ENCODE results near the gene SERPINB2. TPM values are rescaled to one million over a fixed set of nuclear protein-coding genes. Genes with fewer than 3 reads are reported as not detected.
A peak's percentile ranks its signal among the peaks of the same experiment; 100 is the strongest.
"Not testable (repeated sequence)": the region's sequence is repeated elsewhere in the genome, so short reads cannot be mapped to it uniquely, and the experiment has no call there.

The SERPINB2 gene
- total RNA-seq, 1 experiment from 2014 or later, result 0.82 TPM

DNA sequence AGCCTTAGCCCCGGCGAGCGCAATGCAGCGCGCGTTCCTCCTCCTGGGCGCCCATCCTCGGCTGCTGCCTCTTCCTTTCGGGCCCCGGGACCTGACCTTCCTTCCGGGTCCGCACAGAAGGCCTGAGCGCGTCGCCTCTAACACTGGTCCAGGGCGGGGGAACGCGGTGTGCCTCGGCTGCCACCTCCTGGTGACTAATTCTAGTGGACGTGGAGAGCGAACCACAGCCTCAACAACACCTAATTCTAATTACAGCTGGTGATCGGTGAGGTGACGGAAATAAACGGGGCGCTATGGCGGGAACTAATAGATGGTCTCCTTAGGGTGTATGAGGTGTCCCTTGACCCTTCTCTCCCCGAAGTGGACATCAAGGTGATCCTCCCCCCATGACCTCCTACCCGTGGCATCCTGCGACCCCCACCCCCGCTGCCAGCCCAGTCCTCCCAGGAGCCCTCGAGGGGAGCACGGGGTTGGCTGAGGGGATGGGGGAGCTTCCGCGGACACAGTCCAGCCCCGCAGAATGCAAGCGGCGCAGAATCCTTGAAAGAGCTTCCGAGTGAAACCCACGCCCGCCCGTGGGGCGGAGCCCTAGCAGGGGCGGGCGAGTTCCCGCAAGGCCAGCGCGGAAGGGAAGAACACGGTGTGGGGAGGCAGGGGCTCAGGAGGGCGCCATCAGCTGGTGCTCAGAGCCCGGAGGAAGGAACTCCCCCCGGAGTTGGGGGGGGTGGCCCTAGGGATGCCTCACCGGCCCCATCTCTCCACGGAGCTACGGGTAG, 48.8 kb downstream of the SERPINB2 start:
- CTCF ChIA-PET, result interaction anchor here (0.6 to 6.1 kb wide), 67 partner anchors 8 to 1807 kb away, joined by 3 to 65 read pairs (median 5); partner anchors contain the start of genes SERPINB12, SERPINB2 and SERPINB7
- Mint-ChIP-seq H3K36me3 (ENCODE audit: insufficient read depth, unreplicated experiment) (no peaks in the 10 kb centered on the region), H3K4me1 (ENCODE audit: insufficient read depth, unreplicated experiment) (no peaks in the 10 kb centered on the region), H3K9me3 (ENCODE audit: unreplicated experiment) (no peaks in the 10 kb centered on the region), H3K27me3 (ENCODE audit: insufficient read depth, unreplicated experiment) (no peaks in the 10 kb centered on the region), H3K27ac (ENCODE audit: low read depth, unreplicated experiment) (peak overlapping the region; percentile 40), H3K4me3 (ENCODE audit: unreplicated experiment) (no peak overlapping the region)
- POLR2A ChIA-PET, result interaction anchor here (0.7 to 3.2 kb wide), 16 partner anchors 12 to 425 kb away, joined by 3 to 12 read pairs (median 4); partner anchors contain the start of gene SERPINB10
- peak; percentile 90 for DNase-seq (ENCODE audit: unreplicated experiment)
- TF ChIP-seq, protein P1, sequence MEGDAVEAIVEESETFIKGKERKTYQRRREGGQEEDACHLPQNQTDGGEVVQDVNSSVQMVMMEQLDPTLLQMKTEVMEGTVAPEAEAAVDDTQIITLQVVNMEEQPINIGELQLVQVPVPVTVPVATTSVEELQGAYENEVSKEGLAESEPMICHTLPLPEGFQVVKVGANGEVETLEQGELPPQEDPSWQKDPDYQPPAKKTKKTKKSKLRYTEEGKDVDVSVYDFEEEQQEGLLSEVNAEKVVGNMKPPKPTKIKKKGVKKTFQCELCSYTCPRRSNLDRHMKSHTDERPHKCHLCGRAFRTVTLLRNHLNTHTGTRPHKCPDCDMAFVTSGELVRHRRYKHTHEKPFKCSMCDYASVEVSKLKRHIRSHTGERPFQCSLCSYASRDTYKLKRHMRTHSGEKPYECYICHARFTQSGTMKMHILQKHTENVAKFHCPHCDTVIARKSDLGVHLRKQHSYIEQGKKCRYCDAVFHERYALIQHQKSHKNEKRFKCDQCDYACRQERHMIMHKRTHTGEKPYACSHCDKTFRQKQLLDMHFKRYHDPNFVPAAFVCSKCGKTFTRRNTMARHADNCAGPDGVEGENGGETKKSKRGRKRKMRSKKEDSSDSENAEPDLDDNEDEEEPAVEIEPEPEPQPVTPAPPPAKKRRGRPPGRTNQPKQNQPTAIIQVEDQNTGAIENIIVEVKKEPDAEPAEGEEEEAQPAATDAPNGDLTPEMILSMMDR (IDR thresholded peaks at IDR 0.05; ENCODE audit: unreplicated experiment), result peak; percentile 75
- no TSS peak for BruUV-seq (replicated peaks)
- intact Hi-C loops (cut with micrococcal nuclease), result loop anchor here (1.0 to 5.0 kb wide), 7 partner anchors 54 to 426 kb away; no protein-coding TSS in a partner anchor

DNA sequence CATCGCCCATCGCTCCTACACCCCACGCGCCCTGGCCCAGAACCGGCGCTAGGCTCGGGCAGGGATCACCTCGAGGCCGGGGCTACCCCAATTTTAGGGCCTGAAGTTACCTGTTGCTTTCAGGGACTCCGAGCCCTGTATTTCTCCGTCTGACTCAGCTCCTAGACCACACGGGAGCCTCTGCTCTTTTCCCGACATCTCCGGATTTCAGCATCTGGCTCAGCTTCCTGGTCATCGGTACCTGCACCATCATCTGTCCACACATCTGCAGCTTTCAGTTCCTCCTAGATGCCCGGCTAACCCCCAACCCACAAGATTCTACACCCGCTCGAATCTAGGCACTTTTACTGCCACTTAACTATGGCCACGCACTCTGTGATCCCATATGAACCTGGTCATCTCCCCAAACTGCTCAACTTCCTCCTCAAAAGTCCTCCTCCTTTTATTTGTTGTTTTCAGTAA, 49.5 kb downstream of the SERPINB2 start:
- no peaks in the 10 kb centered on the region for H3K4me1 Mint-ChIP-seq (ENCODE audit: insufficient read depth, unreplicated experiment)
- no peak for DNase-seq (ENCODE audit: unreplicated experiment)
- H3K9me3 Mint-ChIP-seq (ENCODE audit: unreplicated experiment), result no peaks in the 10 kb centered on the region
- no peaks in the 10 kb centered on the region for H3K36me3 Mint-ChIP-seq (ENCODE audit: insufficient read depth, unreplicated experiment)
- no TSS peak for BruUV-seq (replicated peaks)
- CTCF ChIA-PET, result interaction anchor here (0.6 to 6.1 kb wide), 53 partner anchors 9 to 1806 kb away, joined by 3 to 65 read pairs (median 6); partner anchors contain the start of genes SERPINB12 and SERPINB2
- intact Hi-C loops (cut with micrococcal nuclease), result loop anchor here (1.0 to 5.0 kb wide), 7 partner anchors 54 to 426 kb away; no protein-coding TSS in a partner anchor
- H3K27me3 Mint-ChIP-seq (ENCODE audit: insufficient read depth, unreplicated experiment), result no peaks in the 10 kb centered on the region
- POLR2A ChIA-PET, result interaction anchor here (0.7 to 3.2 kb wide), 5 partner anchors 24 to 425 kb away, joined by 3 to 12 read pairs (median 4); partner anchors contain the start of gene SERPINB10
- H3K27ac Mint-ChIP-seq (ENCODE audit: low read depth, unreplicated experiment), result no peak overlapping the region
- TF ChIP-seq, protein P1 (IDR thresholded peaks at IDR 0.05; ENCODE audit: unreplicated experiment), result no peak
- no peak overlapping the region for H3K4me3 Mint-ChIP-seq (ENCODE audit: unreplicated experiment)

DNA sequence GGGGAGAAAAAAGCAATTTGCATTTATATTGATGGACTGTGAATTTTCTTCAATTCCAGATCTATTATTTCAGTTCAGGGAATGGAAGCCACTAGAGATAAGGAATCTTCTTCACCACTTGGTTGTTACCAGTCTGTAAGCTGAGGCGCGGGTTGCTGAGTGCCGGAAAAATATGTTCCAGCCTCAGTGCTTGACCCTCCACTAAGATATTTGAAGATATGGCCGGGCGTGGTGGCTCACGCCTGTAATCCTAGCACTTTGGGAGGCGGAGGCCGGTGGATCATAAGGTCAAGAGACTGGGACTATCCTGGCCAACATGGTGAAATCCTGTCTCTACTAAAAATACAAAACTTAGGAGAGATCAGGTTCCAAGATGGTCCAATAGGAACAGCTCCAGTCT, 52.5 kb downstream of the SERPINB2 start:
- BruUV-seq (replicated peaks), result no TSS peak
- ChIA-PET POLR2A (interaction anchor here (0.7 kb wide), 1 partner anchor 406 kb away, joined by 3 read pairs; no protein-coding TSS in a partner anchor), CTCF (no interaction called here)
- Mint-ChIP-seq H3K4me3 (ENCODE audit: unreplicated experiment) (no peak overlapping the region), H3K4me1 (ENCODE audit: insufficient read depth, unreplicated experiment) (no peaks in the 10 kb centered on the region), H3K36me3 (ENCODE audit: insufficient read depth, unreplicated experiment) (no peaks in the 10 kb centered on the region), H3K27ac (ENCODE audit: low read depth, unreplicated experiment) (no peak overlapping the region), H3K27me3 (ENCODE audit: insufficient read depth, unreplicated experiment) (no peaks in the 10 kb centered on the region), H3K9me3 (ENCODE audit: unreplicated experiment) (peaks cover 17% of the 10 kb centered on the region)
- TF ChIP-seq, protein P1 (IDR thresholded peaks at IDR 0.05; ENCODE audit: unreplicated experiment), result no peak
- intact Hi-C loops (cut with micrococcal nuclease), result no loop called here
- no peak for DNase-seq (ENCODE audit: unreplicated experiment)

DNA sequence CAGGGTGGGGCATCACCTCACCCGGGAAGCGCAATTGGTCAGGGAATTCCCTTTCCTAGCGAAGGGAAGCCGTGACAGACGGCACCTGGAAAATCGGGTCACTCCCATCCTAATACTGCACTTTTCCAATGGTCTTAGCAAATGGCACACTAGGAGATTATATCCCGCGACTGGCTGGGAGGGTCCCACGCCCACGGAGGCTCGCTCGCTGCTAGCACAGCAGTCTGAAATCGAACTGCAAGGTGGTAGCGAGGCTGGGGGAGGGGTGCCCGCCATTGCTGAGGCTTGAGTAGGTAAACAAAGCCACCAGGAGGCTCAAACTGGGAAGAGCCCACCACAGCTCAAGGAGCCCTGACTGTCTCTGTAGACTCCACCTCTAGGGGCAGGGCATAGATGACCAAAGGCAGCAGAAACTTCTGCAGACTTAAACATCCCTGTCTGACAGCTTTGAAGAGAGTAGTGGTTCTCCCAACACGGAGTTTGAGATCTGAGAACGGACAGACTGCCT, 53.1 kb downstream of the SERPINB2 start:
- H3K27me3 Mint-ChIP-seq (ENCODE audit: insufficient read depth, unreplicated experiment); H3K27ac Mint-ChIP-seq (ENCODE audit: low read depth, unreplicated experiment); intact Hi-C loops (cut with micrococcal nuclease); H3K4me3 Mint-ChIP-seq (ENCODE audit: unreplicated experiment); H3K36me3 Mint-ChIP-seq (ENCODE audit: insufficient read depth, unreplicated experiment); H3K4me1 Mint-ChIP-seq (ENCODE audit: insufficient read depth, unreplicated experiment); BruUV-seq (replicated peaks); DNase-seq (ENCODE audit: unreplicated experiment): not testable (repeated sequence)
- H3K9me3 Mint-ChIP-seq (ENCODE audit: unreplicated experiment), result peaks cover 17% of the 10 kb centered on the region
- POLR2A ChIA-PET, result interaction anchor here (0.7 kb wide), 1 partner anchor 406 kb away, joined by 3 read pairs; no protein-coding TSS in a partner anchor
- CTCF ChIA-PET, result interaction anchor here (1.1 kb wide), 2 partner anchors 35 to 349 kb away, joined by 3 to 4 read pairs; no protein-coding TSS in a partner anchor

Measured in MCF 10A (cell line).